Lower leg skin (tissue), 3 donors: Measurements from ENCODE around the gene PDE4DIP.
"Not testable (repeated sequence)": the region's sequence is repeated elsewhere in the genome, so short reads cannot be mapped to it uniquely, and the experiment has no call there.

Experiments
- POLR2A ChIP-seq, 2 donors: fragments of 450-650 bp; IDR thresholded peaks; one replicate each; pipeline ENCODE4 v1.6.1; 2016 to 2017; ENCODE audit warnings: antibody characterized with exemption in 2 of 2, mild to moderate bottlenecking in 1 of 2, moderate library complexity in 1 of 2
- TF ChIP-seq, protein P1 (sequence below), 3 donors: fragments of 450-650 bp; IDR thresholded peaks; one replicate each; pipeline ENCODE4 v1.5.1; 2016; ENCODE audit warnings: antibody characterized with exemption in 3 of 3, mild to moderate bottlenecking in 3 of 3, moderate library complexity in 2 of 3

DNA sequence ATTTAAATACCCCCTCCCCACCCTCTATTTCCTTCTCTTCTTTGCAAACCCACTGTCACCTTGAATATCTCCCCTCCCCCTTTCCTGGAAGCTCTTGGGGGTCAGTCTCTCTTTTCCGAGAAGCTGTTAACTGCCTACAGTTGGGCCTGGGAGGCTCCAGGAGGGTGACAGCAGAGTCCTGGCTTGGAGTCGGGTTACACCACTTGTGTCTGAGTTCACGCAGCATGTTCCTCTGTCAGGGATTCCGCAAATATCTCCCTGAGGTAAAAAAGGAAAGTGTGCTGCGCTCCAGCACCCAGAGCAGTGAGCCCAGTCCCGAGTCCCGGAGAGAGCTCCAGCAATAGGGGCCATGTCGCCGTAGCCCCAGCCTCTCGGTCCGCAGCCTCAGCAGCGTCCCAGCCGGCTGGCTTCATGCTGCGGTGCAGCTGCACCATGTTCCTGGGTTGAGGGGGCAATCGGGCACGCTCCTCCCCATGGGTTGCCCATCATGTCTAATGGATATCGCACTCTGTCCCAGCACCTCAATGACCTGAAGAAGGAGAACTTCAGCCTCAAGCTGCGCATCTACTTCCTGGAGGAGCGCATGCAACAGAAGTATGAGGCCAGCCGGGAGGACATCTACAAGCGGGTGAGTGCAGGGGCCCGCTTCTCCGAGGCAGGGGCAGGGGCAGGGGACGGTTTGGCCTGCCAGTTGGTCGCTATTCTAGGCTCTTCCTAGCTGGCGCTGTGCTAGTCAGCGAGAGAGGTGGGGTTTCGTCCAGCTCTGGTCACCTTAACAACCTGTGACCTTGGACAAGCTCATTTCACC is 45.2 kb downstream of the PDE4DIP start:
- TF ChIP-seq, protein P1, sequence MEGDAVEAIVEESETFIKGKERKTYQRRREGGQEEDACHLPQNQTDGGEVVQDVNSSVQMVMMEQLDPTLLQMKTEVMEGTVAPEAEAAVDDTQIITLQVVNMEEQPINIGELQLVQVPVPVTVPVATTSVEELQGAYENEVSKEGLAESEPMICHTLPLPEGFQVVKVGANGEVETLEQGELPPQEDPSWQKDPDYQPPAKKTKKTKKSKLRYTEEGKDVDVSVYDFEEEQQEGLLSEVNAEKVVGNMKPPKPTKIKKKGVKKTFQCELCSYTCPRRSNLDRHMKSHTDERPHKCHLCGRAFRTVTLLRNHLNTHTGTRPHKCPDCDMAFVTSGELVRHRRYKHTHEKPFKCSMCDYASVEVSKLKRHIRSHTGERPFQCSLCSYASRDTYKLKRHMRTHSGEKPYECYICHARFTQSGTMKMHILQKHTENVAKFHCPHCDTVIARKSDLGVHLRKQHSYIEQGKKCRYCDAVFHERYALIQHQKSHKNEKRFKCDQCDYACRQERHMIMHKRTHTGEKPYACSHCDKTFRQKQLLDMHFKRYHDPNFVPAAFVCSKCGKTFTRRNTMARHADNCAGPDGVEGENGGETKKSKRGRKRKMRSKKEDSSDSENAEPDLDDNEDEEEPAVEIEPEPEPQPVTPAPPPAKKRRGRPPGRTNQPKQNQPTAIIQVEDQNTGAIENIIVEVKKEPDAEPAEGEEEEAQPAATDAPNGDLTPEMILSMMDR (IDR thresholded peaks at IDR 0.05): not testable (repeated sequence)
- TF ChIP-seq POLR2A (IDR thresholded peaks at IDR 0.05): not testable (repeated sequence)
